WTC11 (cell line): ENCODE results near the gene GSC2. TPM values are rescaled to one million over a fixed set of nuclear protein-coding genes. Genes with fewer than 3 reads are reported as not detected.
"Not testable (repeated sequence)": the region's sequence is repeated elsewhere in the genome, so short reads cannot be mapped to it uniquely, and the experiment has no call there.

Experiments
- ATAC-seq: fragments of 200-7000 bp; cut with Tn5 transposase; 2 replicates; pipeline ENCODE4 v1.10.0; 2021; ENCODE audit warnings: mild to moderate bottlenecking, moderate library complexity
- CTCF ChIA-PET: fragments of 300-600 bp; sonication (Branson Sonifier 250); formaldehyde crosslinking; loops from one replicate; lab custom pipeline; 2021; ENCODE audit warnings: antibody characterized with exemption; lab: Charles Lee
- POLR2A ChIA-PET: fragments of 350-600 bp; sonication (Branson Sonifier 250); formaldehyde crosslinking; loops from one replicate; lab custom pipeline; 2021; ENCODE audit warnings: antibody characterized with exemption; lab: Charles Lee
- DNase-seq: peaks from one replicate; pipeline ENCODE4 v3.0.0; 2021; ENCODE audit warnings: low spot score
- H3K27ac Mint-ChIP-seq: 2 replicates; pipeline ENCODE4 v1.8.0; 2021; ENCODE audit warnings: mixed read lengths
- H3K27me3 Mint-ChIP-seq: 2 replicates; pipeline ENCODE4 v1.8.0; 2021; ENCODE audit warnings: low read depth, mild to moderate bottlenecking, moderate library complexity, mixed read lengths
- H3K36me3 Mint-ChIP-seq: 2 replicates; pipeline ENCODE4 v1.8.0; 2021; ENCODE audit warnings: mixed read lengths
- H3K4me1 Mint-ChIP-seq: 2 replicates; pipeline ENCODE4 v1.8.0; 2022; ENCODE audit warnings: mixed read lengths
- H3K4me3 Mint-ChIP-seq: 2 replicates; pipeline ENCODE4 v1.8.0; 2021; ENCODE audit warnings: mild to moderate bottlenecking, moderate library complexity, mixed read lengths
- H3K9me3 Mint-ChIP-seq: 2 replicates; pipeline ENCODE4 v1.8.0; 2021; ENCODE audit warnings: mixed read lengths
- ETV6 ChIP-seq: sonication (generic); formaldehyde crosslinking; IDR thresholded peaks from 2 replicates; pipeline ENCODE4 v1.8.1; 2022; ENCODE audit warnings: mild to moderate bottlenecking, missing genetic modification reagents
- FOXP1 ChIP-seq: sonication (generic); formaldehyde crosslinking; IDR thresholded peaks from 2 replicates; pipeline ENCODE4 v1.8.0; 2022; ENCODE audit warnings: missing genetic modification reagents, mild to moderate bottlenecking, moderate library complexity, borderline replicate concordance
- GRHL2 ChIP-seq: fragments of 250-450 bp; sonication (Bioruptor Pico); IDR thresholded peaks from 2 replicates; pipeline ENCODE4 v1.8.0; 2022; ENCODE audit warnings: mild to moderate bottlenecking, moderate library complexity; ENCODE audit not compliant: insufficient replicate concordance, severe bottlenecking
- KAT7 ChIP-seq: sonication (generic); formaldehyde crosslinking; IDR thresholded peaks from 2 replicates; pipeline ENCODE4 v1.8.1; 2023; ENCODE audit warnings: missing genetic modification reagents, mild to moderate bottlenecking, borderline replicate concordance
- NR3C1 ChIP-seq: sonication (generic); formaldehyde crosslinking; conservative IDR thresholded peaks from 2 replicates; pipeline ENCODE4 v1.8.1; 2023; ENCODE audit warnings: low read depth, mild to moderate bottlenecking, missing genetic modification reagents
- PREB ChIP-seq: sonication (generic); formaldehyde crosslinking; IDR thresholded peaks from 2 replicates; pipeline ENCODE4 v1.8.1; 2022; ENCODE audit warnings: mild to moderate bottlenecking, missing genetic modification reagents, moderate library complexity, borderline replicate concordance
- SMAD3 ChIP-seq: sonication (generic); formaldehyde crosslinking; IDR thresholded peaks from 2 replicates; pipeline ENCODE4 v1.8.0; 2022; ENCODE audit warnings: missing genetic modification reagents, mild to moderate bottlenecking, borderline replicate concordance
- SMAD4 ChIP-seq: sonication (generic); formaldehyde crosslinking; IDR thresholded peaks from 2 replicates; pipeline ENCODE4 v1.8.0; 2022; ENCODE audit warnings: mild to moderate bottlenecking, missing genetic modification reagents
- SP1 ChIP-seq: sonication (generic); formaldehyde crosslinking; conservative IDR thresholded peaks from 2 replicates; pipeline ENCODE4 v1.8.1; 2022; ENCODE audit warnings: missing genetic modification reagents
- TCF7 ChIP-seq: sonication (generic); formaldehyde crosslinking; IDR thresholded peaks from 2 replicates; pipeline ENCODE4 v1.8.0; 2022; ENCODE audit warnings: mild to moderate bottlenecking, low read depth, missing genetic modification reagents, moderate library complexity
- TP53 ChIP-seq: sonication (generic); formaldehyde crosslinking; IDR thresholded peaks from 2 replicates; pipeline ENCODE4 v1.8.1; 2023; ENCODE audit warnings: mild to moderate bottlenecking, missing genetic modification reagents
- ZNF138 ChIP-seq: sonication (generic); formaldehyde crosslinking; conservative IDR thresholded peaks from 2 replicates; pipeline ENCODE4 v1.8.1; 2022; ENCODE audit warnings: mild to moderate bottlenecking, moderate library complexity, missing genetic modification reagents
- ZNF219 ChIP-seq: sonication (generic); formaldehyde crosslinking; IDR thresholded peaks from 2 replicates; pipeline ENCODE4 v1.8.0; 2023; ENCODE audit warnings: missing genetic modification reagents, mild to moderate bottlenecking, borderline replicate concordance
- ZNF416 ChIP-seq: fragments of 250-450 bp; sonication (Bioruptor Pico); IDR thresholded peaks from 2 replicates; pipeline ENCODE4 v1.9.0; 2021; ENCODE audit warnings: mild to moderate bottlenecking, inconsistent platforms
- ZNF423 ChIP-seq: fragments of 250-450 bp; sonication (Bioruptor Pico); IDR thresholded peaks from 2 replicates; pipeline ENCODE4 v2.1.2; 2022; ENCODE audit warnings: mild to moderate bottlenecking, moderate library complexity
- total RNA-seq: library from RNA; stranded (reverse); gene quantifications from 3 replicates; pipeline ENCODE4 v1.2.3, GENCODE V29; 2021
- TF ChIP-seq, protein P1 (sequence below): fragments of 250-450 bp; sonication (Bioruptor Pico); IDR thresholded peaks from 2 replicates; pipeline ENCODE4 v1.9.0; 2021; ENCODE audit warnings: mild to moderate bottlenecking, borderline replicate concordance
- TF ChIP-seq, protein P2 (sequence below): fragments of 250-450 bp; sonication (Bioruptor Pico); IDR thresholded peaks from 2 replicates; pipeline ENCODE4 v2.1.2; 2022; ENCODE audit warnings: mild to moderate bottlenecking, moderate library complexity
- TF ChIP-seq, protein P3 (sequence below): sonication (generic); formaldehyde crosslinking; IDR thresholded peaks from 2 replicates; pipeline ENCODE4 v1.8.0; 2023; ENCODE audit warnings: missing genetic modification reagents, mild to moderate bottlenecking, borderline replicate concordance
- TF ChIP-seq, protein P4 (sequence below): sonication (generic); formaldehyde crosslinking; IDR thresholded peaks from 2 replicates; pipeline ENCODE4 v1.8.1; 2023; ENCODE audit warnings: mild to moderate bottlenecking, missing genetic modification reagents, moderate library complexity

Gene GSC2
- total RNA-seq, 1 experiment from 2014 or later, result 0.68 TPM

DNA sequence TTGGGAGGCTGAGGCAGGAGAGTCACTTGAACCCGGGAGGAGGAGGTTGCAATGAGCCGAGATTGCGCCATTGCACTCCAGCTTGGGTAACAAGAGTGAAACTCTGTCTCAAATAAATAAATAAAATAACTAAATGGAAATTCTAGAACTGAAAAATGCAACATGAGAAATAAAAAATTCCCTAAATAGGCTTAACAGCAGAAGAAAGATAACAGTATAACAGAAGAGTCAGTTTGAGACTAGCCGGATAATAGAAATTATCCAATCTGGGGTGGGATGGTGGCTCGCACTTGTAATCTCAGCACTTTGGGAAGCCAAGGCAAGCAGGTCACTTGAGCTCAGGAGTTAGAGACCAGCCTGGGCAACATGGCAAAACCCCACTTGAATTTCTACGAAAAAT is 14.3 kb upstream of the GSC2 start:
- TF ChIP-seq TP53 (CRISPR knock-in tag), result no peak
- TF ChIP-seq SP1, result no peak
- no peak for TF ChIP-seq TCF7 (CRISPR knock-in tag)
- TF ChIP-seq ZNF416 (CRISPR knock-in tag), result no peak
- no peak for TF ChIP-seq ZNF423 (CRISPR knock-in tag)
- TF ChIP-seq, protein P1, sequence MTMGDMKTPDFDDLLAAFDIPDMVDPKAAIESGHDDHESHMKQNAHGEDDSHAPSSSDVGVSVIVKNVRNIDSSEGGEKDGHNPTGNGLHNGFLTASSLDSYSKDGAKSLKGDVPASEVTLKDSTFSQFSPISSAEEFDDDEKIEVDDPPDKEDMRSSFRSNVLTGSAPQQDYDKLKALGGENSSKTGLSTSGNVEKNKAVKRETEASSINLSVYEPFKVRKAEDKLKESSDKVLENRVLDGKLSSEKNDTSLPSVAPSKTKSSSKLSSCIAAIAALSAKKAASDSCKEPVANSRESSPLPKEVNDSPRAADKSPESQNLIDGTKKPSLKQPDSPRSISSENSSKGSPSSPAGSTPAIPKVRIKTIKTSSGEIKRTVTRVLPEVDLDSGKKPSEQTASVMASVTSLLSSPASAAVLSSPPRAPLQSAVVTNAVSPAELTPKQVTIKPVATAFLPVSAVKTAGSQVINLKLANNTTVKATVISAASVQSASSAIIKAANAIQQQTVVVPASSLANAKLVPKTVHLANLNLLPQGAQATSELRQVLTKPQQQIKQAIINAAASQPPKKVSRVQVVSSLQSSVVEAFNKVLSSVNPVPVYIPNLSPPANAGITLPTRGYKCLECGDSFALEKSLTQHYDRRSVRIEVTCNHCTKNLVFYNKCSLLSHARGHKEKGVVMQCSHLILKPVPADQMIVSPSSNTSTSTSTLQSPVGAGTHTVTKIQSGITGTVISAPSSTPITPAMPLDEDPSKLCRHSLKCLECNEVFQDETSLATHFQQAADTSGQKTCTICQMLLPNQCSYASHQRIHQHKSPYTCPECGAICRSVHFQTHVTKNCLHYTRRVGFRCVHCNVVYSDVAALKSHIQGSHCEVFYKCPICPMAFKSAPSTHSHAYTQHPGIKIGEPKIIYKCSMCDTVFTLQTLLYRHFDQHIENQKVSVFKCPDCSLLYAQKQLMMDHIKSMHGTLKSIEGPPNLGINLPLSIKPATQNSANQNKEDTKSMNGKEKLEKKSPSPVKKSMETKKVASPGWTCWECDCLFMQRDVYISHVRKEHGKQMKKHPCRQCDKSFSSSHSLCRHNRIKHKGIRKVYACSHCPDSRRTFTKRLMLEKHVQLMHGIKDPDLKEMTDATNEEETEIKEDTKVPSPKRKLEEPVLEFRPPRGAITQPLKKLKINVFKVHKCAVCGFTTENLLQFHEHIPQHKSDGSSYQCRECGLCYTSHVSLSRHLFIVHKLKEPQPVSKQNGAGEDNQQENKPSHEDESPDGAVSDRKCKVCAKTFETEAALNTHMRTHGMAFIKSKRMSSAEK (CRISPR knock-in tag), result no peak
- TF ChIP-seq ETV6 (CRISPR knock-in tag), result no peak
- no peak for TF ChIP-seq PREB
- TF ChIP-seq, protein P2, sequence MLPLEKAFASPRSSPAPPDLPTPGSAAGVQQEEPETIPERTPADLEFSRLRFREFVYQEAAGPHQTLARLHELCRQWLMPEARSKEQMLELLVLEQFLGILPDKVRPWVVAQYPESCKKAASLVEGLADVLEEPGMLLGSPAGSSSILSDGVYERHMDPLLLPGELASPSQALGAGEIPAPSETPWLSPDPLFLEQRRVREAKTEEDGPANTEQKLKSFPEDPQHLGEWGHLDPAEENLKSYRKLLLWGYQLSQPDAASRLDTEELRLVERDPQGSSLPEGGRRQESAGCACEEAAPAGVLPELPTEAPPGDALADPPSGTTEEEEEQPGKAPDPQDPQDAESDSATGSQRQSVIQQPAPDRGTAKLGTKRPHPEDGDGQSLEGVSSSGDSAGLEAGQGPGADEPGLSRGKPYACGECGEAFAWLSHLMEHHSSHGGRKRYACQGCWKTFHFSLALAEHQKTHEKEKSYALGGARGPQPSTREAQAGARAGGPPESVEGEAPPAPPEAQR (CRISPR knock-in tag), result no peak
- no peak for TF ChIP-seq KAT7 (CRISPR knock-in tag)
- no peak for TF ChIP-seq ZNF138
- TF ChIP-seq ZNF219 (CRISPR knock-in tag), result no peak
- TF ChIP-seq GRHL2 (CRISPR knock-in tag), result no peak
- no peak for TF ChIP-seq FOXP1 (CRISPR knock-in tag)
- TF ChIP-seq, protein P3, sequence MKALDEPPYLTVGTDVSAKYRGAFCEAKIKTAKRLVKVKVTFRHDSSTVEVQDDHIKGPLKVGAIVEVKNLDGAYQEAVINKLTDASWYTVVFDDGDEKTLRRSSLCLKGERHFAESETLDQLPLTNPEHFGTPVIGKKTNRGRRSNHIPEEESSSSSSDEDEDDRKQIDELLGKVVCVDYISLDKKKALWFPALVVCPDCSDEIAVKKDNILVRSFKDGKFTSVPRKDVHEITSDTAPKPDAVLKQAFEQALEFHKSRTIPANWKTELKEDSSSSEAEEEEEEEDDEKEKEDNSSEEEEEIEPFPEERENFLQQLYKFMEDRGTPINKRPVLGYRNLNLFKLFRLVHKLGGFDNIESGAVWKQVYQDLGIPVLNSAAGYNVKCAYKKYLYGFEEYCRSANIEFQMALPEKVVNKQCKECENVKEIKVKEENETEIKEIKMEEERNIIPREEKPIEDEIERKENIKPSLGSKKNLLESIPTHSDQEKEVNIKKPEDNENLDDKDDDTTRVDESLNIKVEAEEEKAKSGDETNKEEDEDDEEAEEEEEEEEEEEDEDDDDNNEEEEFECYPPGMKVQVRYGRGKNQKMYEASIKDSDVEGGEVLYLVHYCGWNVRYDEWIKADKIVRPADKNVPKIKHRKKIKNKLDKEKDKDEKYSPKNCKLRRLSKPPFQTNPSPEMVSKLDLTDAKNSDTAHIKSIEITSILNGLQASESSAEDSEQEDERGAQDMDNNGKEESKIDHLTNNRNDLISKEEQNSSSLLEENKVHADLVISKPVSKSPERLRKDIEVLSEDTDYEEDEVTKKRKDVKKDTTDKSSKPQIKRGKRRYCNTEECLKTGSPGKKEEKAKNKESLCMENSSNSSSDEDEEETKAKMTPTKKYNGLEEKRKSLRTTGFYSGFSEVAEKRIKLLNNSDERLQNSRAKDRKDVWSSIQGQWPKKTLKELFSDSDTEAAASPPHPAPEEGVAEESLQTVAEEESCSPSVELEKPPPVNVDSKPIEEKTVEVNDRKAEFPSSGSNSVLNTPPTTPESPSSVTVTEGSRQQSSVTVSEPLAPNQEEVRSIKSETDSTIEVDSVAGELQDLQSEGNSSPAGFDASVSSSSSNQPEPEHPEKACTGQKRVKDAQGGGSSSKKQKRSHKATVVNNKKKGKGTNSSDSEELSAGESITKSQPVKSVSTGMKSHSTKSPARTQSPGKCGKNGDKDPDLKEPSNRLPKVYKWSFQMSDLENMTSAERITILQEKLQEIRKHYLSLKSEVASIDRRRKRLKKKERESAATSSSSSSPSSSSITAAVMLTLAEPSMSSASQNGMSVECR (CRISPR knock-in tag), result no peak
- no peak for TF ChIP-seq NR3C1 (CRISPR knock-in tag)
- no peak for TF ChIP-seq SMAD3 (CRISPR knock-in tag)
- no peak for TF ChIP-seq SMAD4 (CRISPR knock-in tag)
- TF ChIP-seq, protein P4, sequence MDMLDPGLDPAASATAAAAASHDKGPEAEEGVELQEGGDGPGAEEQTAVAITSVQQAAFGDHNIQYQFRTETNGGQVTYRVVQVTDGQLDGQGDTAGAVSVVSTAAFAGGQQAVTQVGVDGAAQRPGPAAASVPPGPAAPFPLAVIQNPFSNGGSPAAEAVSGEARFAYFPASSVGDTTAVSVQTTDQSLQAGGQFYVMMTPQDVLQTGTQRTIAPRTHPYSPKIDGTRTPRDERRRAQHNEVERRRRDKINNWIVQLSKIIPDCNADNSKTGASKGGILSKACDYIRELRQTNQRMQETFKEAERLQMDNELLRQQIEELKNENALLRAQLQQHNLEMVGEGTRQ, result no peak
- H3K36me3 Mint-ChIP-seq, result no peaks in the 10 kb centered on the region
- DNase-seq (no peak), ATAC-seq (no peak)
- no peaks in the 10 kb centered on the region for H3K9me3 Mint-ChIP-seq
- peaks cover 9% of the 10 kb centered on the region for H3K4me1 Mint-ChIP-seq
- H3K27ac Mint-ChIP-seq, result no peak overlapping the region
- peaks cover 66% of the 10 kb centered on the region for H3K27me3 Mint-ChIP-seq
- ChIA-PET CTCF (interaction anchor here (0.6 to 1.0 kb wide), 2 partner anchors 20 to 51 kb away, joined by 3 to 5 read pairs; partner anchors contain the start of gene ESS2), POLR2A (no interaction called here)
- no peak overlapping the region for H3K4me3 Mint-ChIP-seq

GRCh38 chr22:19158649-19159048 is 8.6 kb upstream of the GSC2 start:
- ATAC-seq, DNase-seq, H3K9me3 Mint-ChIP-seq, H3K27ac Mint-ChIP-seq, POLR2A ChIA-PET, H3K4me1 Mint-ChIP-seq, H3K4me3 Mint-ChIP-seq, H3K36me3 Mint-ChIP-seq: not testable (repeated sequence)
- H3K27me3 Mint-ChIP-seq, result peaks cover 51% of the 10 kb centered on the region
- CTCF ChIA-PET, result interaction anchor here (0.8 to 1.7 kb wide), 2 partner anchors 10 to 11 kb away, joined by 3 to 6 read pairs; no protein-coding TSS in a partner anchor

GRCh38 chr22:19156109-19156508 is 6.0 kb upstream of the GSC2 start:
- not testable (repeated sequence) for H3K4me3 Mint-ChIP-seq, H3K9me3 Mint-ChIP-seq, DNase-seq, H3K36me3 Mint-ChIP-seq, H3K4me1 Mint-ChIP-seq, ATAC-seq, H3K27ac Mint-ChIP-seq
- ChIA-PET CTCF (interaction anchor here (1.6 kb wide), 1 partner anchor 12 kb away, joined by 7 read pairs; the partner anchor contains the start of gene ESS2), POLR2A (interaction anchor here (0.6 kb wide), 1 partner anchor 127 kb away, joined by 3 read pairs; no protein-coding TSS in a partner anchor)
- peaks cover 65% of the 10 kb centered on the region for H3K27me3 Mint-ChIP-seq
